AG08395 (cell line): ENCODE results near the gene PPP3R1.

Experiments used
- DNase-seq: peaks from one replicate; pipeline ENCODE4 v3.0.0; 2012; ENCODE audit warnings: mixed read lengths, low spot score

The PPP3R1 gene

DNA sequence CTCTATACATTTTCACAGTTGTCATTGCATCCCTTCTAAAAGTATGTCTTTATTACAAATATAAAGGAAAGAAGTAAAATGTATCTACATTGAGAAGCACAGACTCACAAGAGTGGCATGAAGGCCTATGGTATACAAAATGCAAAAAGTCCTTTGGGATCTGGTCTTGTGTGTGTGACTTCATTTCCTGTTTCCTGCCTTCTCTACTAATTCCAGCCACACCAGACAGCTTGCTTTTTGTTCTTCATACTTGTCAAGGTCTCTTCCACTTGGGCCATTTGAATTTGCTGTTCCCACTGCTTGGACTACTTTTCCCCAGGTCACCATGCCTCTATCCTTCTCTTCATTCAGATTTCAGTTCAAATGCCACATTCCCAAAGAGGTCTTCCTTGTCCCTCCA lies 101.3 kb downstream of the PPP3R1 start:
- DNase-seq, result peak; percentile 4

GRCh38 chr2:68141875-68142274 lies 110.5 kb downstream of the PPP3R1 start:
- DNase-seq, result no peak

DNA sequence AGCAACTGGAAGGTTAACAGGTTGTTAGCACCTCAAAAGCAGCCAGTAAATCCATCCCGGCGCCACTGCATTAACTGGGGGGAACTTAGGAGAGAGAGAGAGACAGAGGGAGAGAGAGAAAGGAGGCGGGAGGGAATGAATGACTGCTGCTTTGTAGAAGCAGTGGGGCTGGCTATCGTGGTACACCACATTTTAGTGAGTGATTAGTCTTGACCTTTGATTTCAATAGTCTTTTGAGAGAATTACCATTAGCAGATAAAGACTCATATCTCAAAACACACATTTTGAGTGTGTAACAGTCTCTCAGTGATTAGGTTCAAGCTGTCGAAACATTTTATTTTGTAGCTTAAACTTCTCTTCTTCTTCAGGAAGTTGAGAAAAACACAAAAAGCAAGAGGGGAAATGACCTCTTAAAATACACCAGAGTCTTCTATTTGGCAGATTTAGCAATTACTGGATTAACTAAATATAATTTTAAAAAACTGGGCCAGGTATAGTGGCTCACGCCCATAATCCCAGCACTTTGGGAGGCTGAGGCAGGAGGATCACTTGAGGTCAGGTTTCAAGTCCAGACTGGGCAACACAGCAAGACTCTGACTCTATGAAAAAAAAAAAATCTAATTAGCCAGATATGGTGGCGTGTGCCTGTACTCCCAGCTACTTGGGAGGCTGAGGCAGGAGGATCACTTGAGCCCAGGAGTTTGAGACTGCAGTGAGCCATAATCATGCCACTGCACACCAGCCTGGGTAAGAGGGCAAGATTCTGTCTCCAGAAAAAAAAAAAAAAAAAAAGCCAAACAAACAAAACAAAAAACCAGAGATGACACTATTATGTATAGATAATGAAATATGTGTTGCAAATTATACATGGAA lies 116.6 kb downstream of the PPP3R1 start:
- no peak for DNase-seq

GRCh38 chr2:68134554-68134953 lies 117.8 kb downstream of the PPP3R1 start:
- no peak for DNase-seq

GRCh38 chr2:68134120-68134519 lies 118.2 kb downstream of the PPP3R1 start:
- DNase-seq, result no peak
